Measurements from ENCODE around the gene ADGRD1.

DNA sequence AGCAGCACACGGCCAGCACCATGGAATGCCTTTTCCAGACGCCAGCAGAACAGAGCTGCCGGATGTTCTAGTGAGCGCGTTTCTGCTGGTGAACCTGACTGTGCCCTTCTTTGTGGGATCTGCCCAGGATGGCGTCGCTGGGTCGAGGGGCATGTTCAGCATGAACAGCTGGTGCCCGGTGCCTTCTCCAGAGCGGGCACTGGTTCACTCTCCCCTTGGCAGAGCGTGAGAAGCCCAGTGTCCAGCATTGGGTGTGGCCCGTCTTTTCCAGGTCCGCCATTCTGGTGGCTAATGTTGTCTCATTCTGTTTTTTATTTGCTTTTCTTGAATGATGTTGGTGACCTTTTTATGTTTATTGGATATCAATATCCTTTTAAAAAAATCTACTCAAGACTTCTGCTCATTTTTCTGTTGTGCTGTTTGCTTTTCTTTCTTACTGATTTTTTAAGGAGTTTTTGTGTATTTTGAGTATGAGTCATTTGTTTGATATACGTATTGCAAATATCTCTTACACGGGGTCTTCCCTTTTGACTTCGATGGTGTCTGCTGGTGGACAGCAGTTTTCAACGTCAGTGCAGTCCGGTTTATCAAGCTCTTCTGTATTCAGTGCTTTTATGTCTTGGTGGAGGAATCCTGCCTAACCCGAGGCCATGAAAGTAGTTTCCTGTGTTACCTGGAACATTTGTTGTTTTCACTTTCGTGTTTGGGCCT, 74.3 kb downstream of the ADGRD1 start:
- TF ChIP-seq POLR2AphosphoS5 (IDR thresholded peaks at IDR 0.05; ENCODE audit: low read depth, low read length) (no peak), GABPA (IDR thresholded peaks at IDR 0.05; ENCODE audit: borderline replicate concordance, insufficient read depth, low read length) (no peak), SIN3A (conservative IDR thresholded peaks at IDR 0.05 in 1 of 2, IDR thresholded peaks at IDR 0.05 in 1 of 2; ENCODE audit: low read depth in 1 of 2, low read length in 2 of 2) (no peak), POLR2A (IDR thresholded peaks at IDR 0.05; ENCODE audit: control extremely low read depth in 1 of 2, low read depth in 2 of 2, low read length in 2 of 2) (no peak), SUZ12 (IDR thresholded peaks at IDR 0.05; ENCODE audit: low read length) (no peak), JUND (IDR thresholded peaks at IDR 0.05; ENCODE audit: low read length) (no peak), TAF1 (IDR thresholded peaks at IDR 0.05; ENCODE audit: low read depth, low read length) (no peak), EP300 (IDR thresholded peaks at IDR 0.05; ENCODE audit: borderline replicate concordance in 1 of 2, low read depth in 2 of 2, low read length in 2 of 2) (no peak), SAP30 (IDR thresholded peaks at IDR 0.05; ENCODE audit: insufficient read depth, insufficient replicate concordance, low read length) (no peak), CHD2 (IDR thresholded peaks at IDR 0.05; ENCODE audit: low read length) (no peak), CBX5 (IDR thresholded peaks at IDR 0.05; ENCODE audit: low read depth, low read length) (no peak)
- TF ChIP-seq, protein P1, sequence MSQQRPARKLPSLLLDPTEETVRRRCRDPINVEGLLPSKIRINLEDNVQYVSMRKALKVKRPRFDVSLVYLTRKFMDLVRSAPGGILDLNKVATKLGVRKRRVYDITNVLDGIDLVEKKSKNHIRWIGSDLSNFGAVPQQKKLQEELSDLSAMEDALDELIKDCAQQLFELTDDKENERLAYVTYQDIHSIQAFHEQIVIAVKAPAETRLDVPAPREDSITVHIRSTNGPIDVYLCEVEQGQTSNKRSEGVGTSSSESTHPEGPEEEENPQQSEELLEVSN (IDR thresholded peaks at IDR 0.05), result no peak
- TF ChIP-seq, protein P2, sequence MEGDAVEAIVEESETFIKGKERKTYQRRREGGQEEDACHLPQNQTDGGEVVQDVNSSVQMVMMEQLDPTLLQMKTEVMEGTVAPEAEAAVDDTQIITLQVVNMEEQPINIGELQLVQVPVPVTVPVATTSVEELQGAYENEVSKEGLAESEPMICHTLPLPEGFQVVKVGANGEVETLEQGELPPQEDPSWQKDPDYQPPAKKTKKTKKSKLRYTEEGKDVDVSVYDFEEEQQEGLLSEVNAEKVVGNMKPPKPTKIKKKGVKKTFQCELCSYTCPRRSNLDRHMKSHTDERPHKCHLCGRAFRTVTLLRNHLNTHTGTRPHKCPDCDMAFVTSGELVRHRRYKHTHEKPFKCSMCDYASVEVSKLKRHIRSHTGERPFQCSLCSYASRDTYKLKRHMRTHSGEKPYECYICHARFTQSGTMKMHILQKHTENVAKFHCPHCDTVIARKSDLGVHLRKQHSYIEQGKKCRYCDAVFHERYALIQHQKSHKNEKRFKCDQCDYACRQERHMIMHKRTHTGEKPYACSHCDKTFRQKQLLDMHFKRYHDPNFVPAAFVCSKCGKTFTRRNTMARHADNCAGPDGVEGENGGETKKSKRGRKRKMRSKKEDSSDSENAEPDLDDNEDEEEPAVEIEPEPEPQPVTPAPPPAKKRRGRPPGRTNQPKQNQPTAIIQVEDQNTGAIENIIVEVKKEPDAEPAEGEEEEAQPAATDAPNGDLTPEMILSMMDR (IDR thresholded peaks at IDR 0.05; ENCODE audit: control extremely low read depth in 1 of 3, insufficient read depth in 1 of 3, low read depth in 1 of 3, low read length in 3 of 3), result no peak
- TF ChIP-seq, protein P3, sequence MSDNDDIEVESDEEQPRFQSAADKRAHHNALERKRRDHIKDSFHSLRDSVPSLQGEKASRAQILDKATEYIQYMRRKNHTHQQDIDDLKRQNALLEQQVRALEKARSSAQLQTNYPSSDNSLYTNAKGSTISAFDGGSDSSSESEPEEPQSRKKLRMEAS (IDR thresholded peaks at IDR 0.05), result no peak

All from H1 (cell line).